Superior temporal gyrus (tissue), 1 donor: Measurements from ENCODE around the gene KDM5C.
"Not testable (repeated sequence)": the region's sequence is repeated elsewhere in the genome, so short reads cannot be mapped to it uniquely, and the experiment has no call there.

Experiments
- DNase-seq: peaks from one replicate; pipeline ENCODE4 v3.0.0-alpha.2; 2016; ENCODE audit errors: extremely low spot score

Gene KDM5C

GRCh38 chrX:53190363-53190960 is 34.5 kb downstream of the KDM5C start:
- DNase-seq, result no peak

- no peak for DNase-seq
Observed at GRCh38 chrX:53188763-53189162, 36.2 kb downstream of the KDM5C start.

- DNase-seq, result no peak
Observed at GRCh38 chrX:53186351-53186750, 38.7 kb downstream of the KDM5C start.

- no peak for DNase-seq
Observed at GRCh38 chrX:53184836-53185235, 40.2 kb downstream of the KDM5C start.

GRCh38 chrX:53171356-53171755 is 53.7 kb downstream of the KDM5C start:
- DNase-seq, result no peak

GRCh38 chrX:53166103-53166502 is 58.9 kb downstream of the KDM5C start:
- no peak for DNase-seq

GRCh38 chrX:53164566-53164965 is 60.4 kb downstream of the KDM5C start:
- DNase-seq, result not testable (repeated sequence)

GRCh38 chrX:53163436-53163835 is 61.6 kb downstream of the KDM5C start:
- no peak for DNase-seq

- DNase-seq, result no peak
Observed at GRCh38 chrX:53160297-53160983, 64.6 kb downstream of the KDM5C start.

- no peak for DNase-seq
Observed at GRCh38 chrX:53159184-53159583, 65.8 kb downstream of the KDM5C start.

GRCh38 chrX:53156207-53156596 is 68.8 kb downstream of the KDM5C start:
- no peak for DNase-seq

GRCh38 chrX:53155512-53156206 is 69.3 kb downstream of the KDM5C start:
- DNase-seq, result no peak

GRCh38 chrX:53153581-53153980 is 71.4 kb downstream of the KDM5C start:
- no peak for DNase-seq
